DND-41 (cell line): Measurements from ENCODE around the gene HES5.

Source experiments
- ATAC-seq: fragments of 200-7000 bp; cut with Tn5 transposase; 3 replicates; pipeline ENCODE4 v1.9.1; 2021; ENCODE audit warnings: low read depth; ENCODE audit not compliant: insufficient read depth
- DNase-seq: peaks from one replicate; pipeline ENCODE4 v3.0.0-alpha.2; 2020
- H2AFZ ChIP-seq: 2 replicates; pipeline ENCODE4 v1.6.0; 2012; ENCODE audit warnings: low read depth, low read length
- H3K27ac ChIP-seq: 2 replicates; pipeline ENCODE4 v1.5.1; 2012; ENCODE audit warnings: low read length, inconsistent platforms
- H3K27me3 ChIP-seq: fragments of 200-600 bp; sonication (generic); 2 replicates; pipeline ENCODE4 v1.6.0; 2012; ENCODE audit warnings: low read length, mild to moderate bottlenecking, inconsistent platforms; ENCODE audit not compliant: insufficient read depth, poor library complexity
- H3K36me3 ChIP-seq: 2 replicates; pipeline ENCODE4 v1.5.1; 2012; ENCODE audit warnings: low read length, inconsistent platforms; ENCODE audit not compliant: insufficient read depth
- H3K4me1 ChIP-seq: 2 replicates; pipeline ENCODE4 v1.5.1; 2012; ENCODE audit warnings: mild to moderate bottlenecking, low read length; ENCODE audit not compliant: insufficient read depth
- H3K4me2 ChIP-seq: 2 replicates; pipeline ENCODE4 v1.6.0; 2012; ENCODE audit warnings: mild to moderate bottlenecking, moderate library complexity, low read length, inconsistent platforms; ENCODE audit not compliant: insufficient read depth
- H3K4me3 ChIP-seq, 2 experiments: fragments of 200-600 bp in 1 of 2; shearing (Covaris generic) in 1 of 2; 2 replicates each; pipeline ENCODE4 v1.5.1; 2012 to 2016; ENCODE audit warnings: inconsistent platforms in 2 of 2, low read length in 2 of 2, mild to moderate bottlenecking in 2 of 2, low read depth in 1 of 2, moderate library complexity in 1 of 2
- H3K79me2 ChIP-seq: 2 replicates; pipeline ENCODE4 v1.6.0; 2012; ENCODE audit warnings: low read length, inconsistent platforms; ENCODE audit not compliant: insufficient read depth
- H3K9ac ChIP-seq: 2 replicates; pipeline ENCODE4 v1.6.0; 2012; ENCODE audit warnings: low read depth, mild to moderate bottlenecking, inconsistent platforms, low read length, moderate library complexity
- H3K9me3 ChIP-seq: 2 replicates; pipeline ENCODE4 v1.5.1; 2012; ENCODE audit warnings: low read length, moderate library complexity, mild to moderate bottlenecking, inconsistent platforms; ENCODE audit not compliant: insufficient read depth, severe bottlenecking
- H4K20me1 ChIP-seq: 2 replicates; pipeline ENCODE4 v1.6.0; 2012; ENCODE audit warnings: low read length; ENCODE audit not compliant: insufficient read depth
- CTCF ChIP-seq: IDR thresholded peaks from 2 replicates; pipeline ENCODE4 v1.5.1; 2012; ENCODE audit warnings: borderline replicate concordance, low read length, moderate library complexity, mild to moderate bottlenecking; ENCODE audit not compliant: poor library complexity, severe bottlenecking; ENCODE audit errors: extremely low read depth
- EZH2 ChIP-seq: IDR thresholded peaks from 3 replicates; pipeline ENCODE4 v1.6.1; 2012; ENCODE audit warnings: borderline replicate concordance, low read depth, mild to moderate bottlenecking, moderate library complexity, low read length, inconsistent platforms; ENCODE audit not compliant: severe bottlenecking

The HES5 gene

GRCh38 chr1:2492091-2492490, 38.0 kb downstream of the HES5 start:
- Histone ChIP-seq H3K36me3 (no peaks in the 10 kb centered on the region), H3K4me3 (no peak overlapping the region), H3K4me1 (no peaks in the 10 kb centered on the region), H3K4me2 (no peak overlapping the region), H3K27ac (no peak overlapping the region), H3K79me2 (no peaks in the 10 kb centered on the region), H2AFZ (no peak overlapping the region), H3K9ac (no peak overlapping the region), H3K9me3 (no peaks in the 10 kb centered on the region), H4K20me1 (no peaks in the 10 kb centered on the region), H3K27me3 (no peaks in the 10 kb centered on the region)
- no peak for TF ChIP-seq EZH2
- TF ChIP-seq CTCF, result no peak
- no peak for DNase-seq
- ATAC-seq, result no peak

DNA sequence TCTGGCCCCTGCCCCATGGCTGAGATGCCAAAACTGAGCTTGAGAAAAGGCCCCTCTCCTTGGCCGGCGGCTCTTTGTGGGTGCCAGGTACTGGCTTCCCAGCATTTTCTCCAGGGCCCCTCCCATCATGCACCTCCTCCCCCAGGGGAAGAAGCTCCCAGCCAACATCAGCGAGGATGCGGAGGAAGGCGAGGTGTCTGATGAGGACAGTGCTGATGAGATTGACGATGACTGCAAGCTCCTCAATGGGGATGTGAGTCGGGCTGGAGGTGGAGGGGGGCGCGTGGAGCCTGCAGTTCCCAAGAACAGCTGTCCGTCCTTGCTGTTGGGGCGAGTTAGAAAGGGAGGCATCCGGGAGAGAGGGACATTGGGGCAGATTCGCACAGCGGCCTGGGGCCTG, 40.4 kb downstream of the HES5 start:
- ATAC-seq, result no peak
- H4K20me1 ChIP-seq, result no peaks in the 10 kb centered on the region; the same call in none of the 2 replicates
- no peaks in the 10 kb centered on the region for H3K36me3 ChIP-seq
- TF ChIP-seq CTCF (no peak), EZH2 (no peak)
- H2AFZ ChIP-seq, result no peak overlapping the region
- no peak overlapping the region for H3K4me2 ChIP-seq
- no peak overlapping the region for H3K4me3 ChIP-seq
- no peaks in the 10 kb centered on the region for H3K27me3 ChIP-seq
- no peak overlapping the region for H3K27ac ChIP-seq
- no peak overlapping the region for H3K9ac ChIP-seq
- no peaks in the 10 kb centered on the region for H3K4me1 ChIP-seq
- no peaks in the 10 kb centered on the region for H3K79me2 ChIP-seq
- no peaks in the 10 kb centered on the region for H3K9me3 ChIP-seq
- no peak for DNase-seq

DNA sequence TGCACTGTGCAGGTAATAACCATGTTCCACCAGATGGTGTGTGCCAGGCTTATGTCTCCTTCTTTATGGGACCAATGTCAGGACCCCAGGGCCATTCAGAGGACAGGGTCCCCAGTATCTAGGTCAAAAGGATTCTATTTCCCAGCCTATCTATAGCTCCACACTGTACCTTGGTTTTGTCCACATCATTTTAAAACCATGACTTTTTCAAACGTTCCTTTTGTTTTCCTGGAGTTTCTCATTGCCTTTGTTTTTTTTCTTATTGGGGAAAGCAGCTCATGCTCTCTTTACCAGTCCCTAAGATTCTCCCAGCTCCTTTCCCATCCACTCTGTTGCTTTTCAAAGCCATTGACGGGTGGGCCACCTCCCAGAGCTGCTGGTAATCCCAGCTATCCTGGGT, 41.4 kb downstream of the HES5 start:
- no peak overlapping the region for H3K4me3 ChIP-seq
- no peaks in the 10 kb centered on the region for H3K9me3 ChIP-seq
- TF ChIP-seq CTCF (no peak), EZH2 (no peak)
- H3K27me3 ChIP-seq, result no peaks in the 10 kb centered on the region
- H3K36me3 ChIP-seq, result no peaks in the 10 kb centered on the region
- no peaks in the 10 kb centered on the region for H3K79me2 ChIP-seq
- no peak for ATAC-seq
- H3K9ac ChIP-seq, result no peak overlapping the region
- no peaks in the 10 kb centered on the region; the same call in none of the 2 replicates for H4K20me1 ChIP-seq
- no peak for DNase-seq
- H2AFZ ChIP-seq, result no peak overlapping the region
- H3K4me1 ChIP-seq, result no peaks in the 10 kb centered on the region
- no peak overlapping the region for H3K27ac ChIP-seq
- no peak overlapping the region for H3K4me2 ChIP-seq

DNA sequence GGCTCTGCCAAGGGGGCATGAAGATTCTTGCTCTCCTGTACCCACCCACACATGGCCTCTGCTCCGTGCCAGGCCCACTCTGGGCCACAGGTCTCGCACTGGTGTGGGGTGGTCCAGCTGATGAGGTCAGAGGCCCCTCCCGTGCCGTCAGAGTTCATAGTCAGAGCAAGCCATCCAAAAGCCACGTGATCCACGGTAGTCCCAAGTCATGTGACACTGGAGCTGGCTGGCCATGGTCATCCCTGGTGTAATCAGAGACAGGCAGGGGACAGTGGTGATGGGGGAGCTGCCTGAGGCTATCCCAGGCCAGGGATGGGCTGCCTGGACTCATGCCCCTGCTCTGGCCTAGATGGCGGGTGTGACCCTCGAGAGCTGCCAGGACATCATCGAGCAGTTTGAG, 43.5 kb downstream of the HES5 start:
- no peak overlapping the region for H2AFZ ChIP-seq
- peaks cover 1% of the 10 kb centered on the region for H4K20me1 ChIP-seq
- H3K9ac ChIP-seq, result no peak overlapping the region
- no peak overlapping the region for H3K27ac ChIP-seq
- no peak overlapping the region for H3K4me3 ChIP-seq
- no peaks in the 10 kb centered on the region for H3K9me3 ChIP-seq
- no peaks in the 10 kb centered on the region for H3K4me1 ChIP-seq
- ATAC-seq (no peak), DNase-seq (no peak)
- H3K4me2 ChIP-seq, result no peak overlapping the region
- TF ChIP-seq EZH2 (no peak), CTCF (no peak)
- no peaks in the 10 kb centered on the region for H3K79me2 ChIP-seq
- H3K27me3 ChIP-seq, result no peaks in the 10 kb centered on the region
- no peaks in the 10 kb centered on the region for H3K36me3 ChIP-seq
